IMR-90 (cell line): ENCODE measurements around the gene RBFOX1.

Experiments
- BHLHE40 ChIP-seq: fragments of 150-350 bp; IDR thresholded peaks from 2 replicates; pipeline ENCODE4 v1.6.1; 2016; ENCODE audit warnings: mild to moderate bottlenecking, low read depth, low read length
- CEBPB ChIP-seq: IDR thresholded peaks from 2 replicates; pipeline ENCODE4 v1.6.1; 2012; ENCODE audit warnings: low read depth, low read length, improper control_type of control experiment
- MAFK ChIP-seq: IDR thresholded peaks from 2 replicates; pipeline ENCODE4 v1.6.1; 2012; ENCODE audit warnings: low read depth, low read length, improper control_type of control experiment
- MAZ ChIP-seq: IDR thresholded peaks from 2 replicates; pipeline ENCODE4 v1.6.1; 2012; ENCODE audit warnings: low read depth, mild to moderate bottlenecking, low read length, improper control_type of control experiment, moderate library complexity, borderline replicate concordance
- MXI1 ChIP-seq: IDR thresholded peaks from 2 replicates; pipeline ENCODE4 v1.6.1; 2012; ENCODE audit warnings: low read depth, mild to moderate bottlenecking, low read length, moderate library complexity, borderline replicate concordance
- NFE2L2 ChIP-seq: fragments of 150-350 bp; IDR thresholded peaks from 2 replicates; pipeline ENCODE4 v1.6.1; 2016; ENCODE audit warnings: low read depth, mild to moderate bottlenecking, low read length
- POLR2A ChIP-seq: IDR thresholded peaks from 2 replicates; pipeline ENCODE4 v1.6.1; 2012; ENCODE audit warnings: mild to moderate bottlenecking, low read depth, low read length
- RAD21 ChIP-seq: IDR thresholded peaks from 2 replicates; pipeline ENCODE4 v1.6.1; 2012; ENCODE audit warnings: low read length, improper control_type of control experiment
- RCOR1 ChIP-seq: IDR thresholded peaks from 2 replicates; pipeline ENCODE4 v1.6.1; 2012; ENCODE audit warnings: mild to moderate bottlenecking, low read length, improper control_type of control experiment; ENCODE audit not compliant: insufficient replicate concordance
- SMC3 ChIP-seq: fragments of 150-350 bp; IDR thresholded peaks from 2 replicates; pipeline ENCODE4 v1.6.1; 2016; ENCODE audit warnings: low read depth, mild to moderate bottlenecking, antibody characterized with exemption, low read length, moderate library complexity
- TF ChIP-seq, protein P1 (sequence below): conservative IDR thresholded peaks from 2 replicates; pipeline ENCODE4 v1.5.1; 2012; ENCODE audit warnings: mild to moderate bottlenecking, low read depth, low read length, improper control_type of control experiment
- TF ChIP-seq, protein P2 (sequence below): fragments of 150-350 bp; IDR thresholded peaks from 2 replicates; pipeline ENCODE4 v1.6.1; 2016; ENCODE audit warnings: low read depth, mild to moderate bottlenecking, low read length, moderate library complexity, borderline replicate concordance
- TF ChIP-seq, protein P3 (sequence below): fragments of 150-350 bp; IDR thresholded peaks from 2 replicates; pipeline ENCODE4 v1.6.1; 2017; ENCODE audit warnings: mild to moderate bottlenecking, antibody characterized with exemption, low read length, low read depth

DNA sequence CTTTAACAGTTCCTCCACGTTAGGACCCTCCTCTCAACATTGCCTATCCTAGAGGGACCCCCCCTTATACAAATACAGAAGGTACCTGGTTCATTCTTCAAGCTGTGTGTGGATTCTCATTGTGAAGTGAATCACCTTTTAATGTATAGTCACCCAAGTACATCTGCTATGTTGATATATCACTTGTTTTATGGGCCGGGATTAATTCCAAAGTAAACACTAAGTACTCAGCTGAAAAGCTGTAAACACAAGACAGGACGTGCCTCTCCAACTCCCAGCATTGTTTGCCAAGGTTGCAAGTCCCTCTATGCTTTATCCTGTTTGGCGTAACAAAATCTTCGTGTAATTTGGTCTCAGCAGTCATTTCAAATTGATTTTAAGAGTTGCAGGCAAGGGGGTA lies 123.6 kb downstream of the RBFOX1 start:
- TF ChIP-seq, protein P1, sequence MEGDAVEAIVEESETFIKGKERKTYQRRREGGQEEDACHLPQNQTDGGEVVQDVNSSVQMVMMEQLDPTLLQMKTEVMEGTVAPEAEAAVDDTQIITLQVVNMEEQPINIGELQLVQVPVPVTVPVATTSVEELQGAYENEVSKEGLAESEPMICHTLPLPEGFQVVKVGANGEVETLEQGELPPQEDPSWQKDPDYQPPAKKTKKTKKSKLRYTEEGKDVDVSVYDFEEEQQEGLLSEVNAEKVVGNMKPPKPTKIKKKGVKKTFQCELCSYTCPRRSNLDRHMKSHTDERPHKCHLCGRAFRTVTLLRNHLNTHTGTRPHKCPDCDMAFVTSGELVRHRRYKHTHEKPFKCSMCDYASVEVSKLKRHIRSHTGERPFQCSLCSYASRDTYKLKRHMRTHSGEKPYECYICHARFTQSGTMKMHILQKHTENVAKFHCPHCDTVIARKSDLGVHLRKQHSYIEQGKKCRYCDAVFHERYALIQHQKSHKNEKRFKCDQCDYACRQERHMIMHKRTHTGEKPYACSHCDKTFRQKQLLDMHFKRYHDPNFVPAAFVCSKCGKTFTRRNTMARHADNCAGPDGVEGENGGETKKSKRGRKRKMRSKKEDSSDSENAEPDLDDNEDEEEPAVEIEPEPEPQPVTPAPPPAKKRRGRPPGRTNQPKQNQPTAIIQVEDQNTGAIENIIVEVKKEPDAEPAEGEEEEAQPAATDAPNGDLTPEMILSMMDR, result no peak
- TF ChIP-seq CEBPB (no peak), RCOR1 (no peak), POLR2A (no peak), BHLHE40 (no peak), MAZ (no peak), SMC3 (no peak), RAD21 (no peak), MXI1 (no peak), MAFK (no peak), NFE2L2 (no peak)
- TF ChIP-seq, protein P2, sequence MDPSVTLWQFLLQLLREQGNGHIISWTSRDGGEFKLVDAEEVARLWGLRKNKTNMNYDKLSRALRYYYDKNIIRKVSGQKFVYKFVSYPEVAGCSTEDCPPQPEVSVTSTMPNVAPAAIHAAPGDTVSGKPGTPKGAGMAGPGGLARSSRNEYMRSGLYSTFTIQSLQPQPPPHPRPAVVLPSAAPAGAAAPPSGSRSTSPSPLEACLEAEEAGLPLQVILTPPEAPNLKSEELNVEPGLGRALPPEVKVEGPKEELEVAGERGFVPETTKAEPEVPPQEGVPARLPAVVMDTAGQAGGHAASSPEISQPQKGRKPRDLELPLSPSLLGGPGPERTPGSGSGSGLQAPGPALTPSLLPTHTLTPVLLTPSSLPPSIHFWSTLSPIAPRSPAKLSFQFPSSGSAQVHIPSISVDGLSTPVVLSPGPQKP, result no peak
- TF ChIP-seq, protein P3, sequence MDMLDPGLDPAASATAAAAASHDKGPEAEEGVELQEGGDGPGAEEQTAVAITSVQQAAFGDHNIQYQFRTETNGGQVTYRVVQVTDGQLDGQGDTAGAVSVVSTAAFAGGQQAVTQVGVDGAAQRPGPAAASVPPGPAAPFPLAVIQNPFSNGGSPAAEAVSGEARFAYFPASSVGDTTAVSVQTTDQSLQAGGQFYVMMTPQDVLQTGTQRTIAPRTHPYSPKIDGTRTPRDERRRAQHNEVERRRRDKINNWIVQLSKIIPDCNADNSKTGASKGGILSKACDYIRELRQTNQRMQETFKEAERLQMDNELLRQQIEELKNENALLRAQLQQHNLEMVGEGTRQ, result no peak
